ENCODE results near the gene ADGRA1.
A peak's percentile ranks its signal among the peaks of the same experiment; 100 is the strongest.

ADGRA1 gene

DNA sequence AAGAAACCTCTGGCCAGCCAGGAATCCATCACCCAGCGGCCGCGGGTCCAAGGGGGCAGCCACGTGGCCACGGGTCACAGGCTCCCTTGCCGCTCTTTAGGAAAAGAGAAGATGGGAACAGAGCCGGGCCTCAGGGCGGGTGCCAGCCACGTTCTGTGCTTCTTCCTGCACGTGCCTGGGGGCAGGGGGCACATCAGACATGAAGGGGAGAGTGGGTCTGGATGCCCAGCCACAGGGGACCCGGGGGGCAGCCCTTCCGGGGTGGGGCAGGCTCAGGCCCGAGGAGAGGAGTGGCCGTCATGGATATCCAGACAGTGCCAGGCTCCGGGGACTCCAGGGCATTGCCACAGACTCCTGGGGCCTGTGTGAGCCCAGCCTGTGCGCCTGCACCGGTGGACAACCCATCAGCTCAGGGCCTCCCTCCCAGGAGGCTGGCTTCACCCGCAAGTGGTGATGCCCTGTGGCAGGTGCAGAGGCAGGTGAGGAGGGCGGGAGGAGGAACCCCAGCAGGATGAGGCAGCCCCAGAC is 31.0 kb upstream of the ADGRA1 start:
- no peak for DNase-seq

DNA sequence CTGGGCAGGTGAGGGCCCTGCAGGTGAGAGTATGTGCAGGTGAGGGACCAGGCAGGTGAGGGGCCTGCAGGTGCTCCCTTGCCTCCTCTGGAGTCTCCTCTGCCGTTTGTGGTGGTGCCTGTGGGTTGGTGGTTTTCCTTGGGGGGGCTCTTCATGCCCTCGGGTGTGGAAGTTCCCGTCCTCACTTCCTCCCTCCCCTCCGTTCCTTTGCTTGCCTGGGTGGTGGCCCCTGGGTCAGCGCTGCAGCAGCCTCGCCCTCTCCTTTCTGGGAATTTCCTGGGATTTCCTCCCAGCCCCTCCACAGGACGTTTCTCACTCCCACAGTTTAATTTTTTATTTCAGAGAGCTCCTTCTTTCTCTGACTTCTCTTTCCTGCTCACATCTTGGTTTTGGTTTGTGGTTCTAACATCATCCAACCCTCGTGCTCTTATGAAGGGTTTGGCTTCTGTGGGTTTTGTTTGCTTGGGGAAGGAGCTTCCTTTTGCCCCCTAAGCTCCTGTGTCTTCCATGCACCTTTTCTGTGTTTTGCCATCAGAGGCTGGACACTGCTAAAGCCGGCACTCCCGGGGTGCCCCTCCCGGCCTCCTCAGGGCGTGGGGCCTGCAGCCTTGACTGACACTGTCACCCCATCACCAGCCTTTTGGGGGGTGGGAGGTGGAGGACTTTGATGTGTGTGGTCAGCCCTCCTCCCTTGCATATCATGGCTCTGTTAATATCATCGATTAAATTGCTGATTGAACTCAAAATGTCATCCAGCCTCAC is 29.2 kb upstream of the ADGRA1 start:
- peak; percentile 26 for DNase-seq

DNA sequence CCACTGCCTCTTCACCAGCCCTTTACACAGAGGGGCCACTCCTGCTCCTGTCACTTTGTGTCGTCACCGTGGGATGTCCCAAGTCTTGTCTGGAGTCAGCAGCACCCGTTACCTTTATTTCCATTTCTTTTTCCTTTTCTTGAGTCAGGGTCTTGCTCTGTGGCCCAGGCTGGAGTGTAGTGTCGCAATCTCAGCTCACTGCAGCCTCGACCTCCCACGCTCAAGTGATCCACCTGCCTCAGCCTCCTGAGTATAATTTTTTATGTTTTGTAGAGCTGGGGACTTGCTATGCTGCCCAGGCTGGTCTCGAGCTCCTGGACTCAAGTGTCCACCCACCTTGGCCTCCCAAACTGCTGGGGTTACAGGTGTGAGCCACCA is 28.6 kb upstream of the ADGRA1 start:
- DNase-seq: no peak

DNA sequence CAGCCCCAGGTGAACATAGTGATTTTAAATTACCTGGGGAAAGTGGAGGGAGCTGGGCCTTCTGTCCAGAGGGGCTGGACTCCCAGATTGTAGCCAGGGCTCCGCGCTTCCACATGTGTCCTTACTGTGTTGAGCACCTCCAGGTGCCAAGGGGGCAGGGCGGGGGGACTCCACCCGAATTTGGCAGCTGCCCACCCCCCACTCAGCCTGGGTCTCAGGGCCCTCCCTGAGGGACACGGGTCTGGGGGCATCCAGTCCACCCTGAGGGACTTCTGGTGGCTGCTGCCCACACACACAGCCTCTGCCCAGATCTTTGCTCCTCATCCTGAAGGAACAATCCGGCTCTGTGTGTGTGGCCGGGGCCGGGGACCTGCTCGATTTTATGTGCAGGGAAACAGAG is 28.2 kb upstream of the ADGRA1 start:
- DNase-seq: no peak

DNA sequence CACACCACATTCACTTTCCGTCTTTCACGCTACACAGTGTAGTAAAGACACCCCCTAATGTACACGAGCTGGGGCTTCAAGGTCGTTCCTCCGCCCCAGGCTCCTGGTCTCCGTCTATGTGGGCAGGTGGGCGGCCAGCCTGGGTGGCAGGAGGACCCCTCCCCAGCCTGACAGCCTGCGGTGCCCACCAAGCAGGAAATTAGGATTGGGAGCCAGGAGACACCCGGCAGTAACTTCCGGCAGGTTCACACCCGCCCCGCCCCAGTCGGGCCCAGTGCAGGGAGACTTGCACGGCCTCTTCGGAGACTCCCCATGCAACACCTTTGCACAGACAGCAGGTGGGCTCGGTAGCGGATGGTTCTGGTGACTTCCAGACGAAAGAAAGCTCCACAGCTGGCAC is 27.7 kb upstream of the ADGRA1 start:
- DNase-seq: no peak

DNA sequence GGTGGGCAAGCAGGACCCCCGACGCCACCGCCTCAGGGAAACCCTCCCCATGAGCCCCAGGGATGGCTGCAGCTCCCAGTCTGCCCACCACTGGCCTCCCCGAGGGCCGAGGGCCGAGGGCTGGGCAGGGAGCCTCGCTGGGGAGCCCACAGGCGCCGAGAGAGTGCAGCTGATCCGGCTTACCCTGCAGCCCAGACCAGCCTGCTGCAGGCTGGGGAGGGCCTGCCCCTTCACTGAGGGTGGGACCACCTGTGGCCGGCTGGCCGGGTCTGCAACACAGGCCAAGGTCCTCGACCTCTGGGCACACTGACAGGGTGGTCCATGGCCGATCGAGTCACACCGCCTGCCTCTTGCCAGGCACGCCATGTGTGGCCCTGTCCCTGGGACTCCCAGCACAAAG is 27.3 kb upstream of the ADGRA1 start:
- DNase-seq: no peak

DNA sequence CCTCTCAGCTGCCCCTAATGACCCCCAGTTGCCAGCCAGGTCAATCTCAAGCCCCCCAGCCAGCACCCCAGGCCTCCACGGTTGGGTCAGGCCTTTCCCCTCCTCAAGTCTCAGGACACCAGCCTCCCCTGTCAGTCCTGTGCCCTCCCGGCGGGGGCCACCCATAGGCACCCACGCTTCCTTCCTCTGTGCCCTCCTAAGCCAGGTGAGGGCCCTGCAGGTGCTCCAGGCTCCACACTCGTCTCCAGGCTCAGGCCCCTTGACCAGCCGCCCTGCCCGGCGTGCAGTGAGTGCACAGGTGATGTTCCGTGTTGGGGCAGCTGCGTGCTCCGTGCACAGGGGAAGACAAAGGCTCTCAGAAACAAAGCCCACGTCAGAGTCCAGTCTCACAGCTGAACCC is 26.8 kb upstream of the ADGRA1 start:
- DNase-seq: no peak

DNA sequence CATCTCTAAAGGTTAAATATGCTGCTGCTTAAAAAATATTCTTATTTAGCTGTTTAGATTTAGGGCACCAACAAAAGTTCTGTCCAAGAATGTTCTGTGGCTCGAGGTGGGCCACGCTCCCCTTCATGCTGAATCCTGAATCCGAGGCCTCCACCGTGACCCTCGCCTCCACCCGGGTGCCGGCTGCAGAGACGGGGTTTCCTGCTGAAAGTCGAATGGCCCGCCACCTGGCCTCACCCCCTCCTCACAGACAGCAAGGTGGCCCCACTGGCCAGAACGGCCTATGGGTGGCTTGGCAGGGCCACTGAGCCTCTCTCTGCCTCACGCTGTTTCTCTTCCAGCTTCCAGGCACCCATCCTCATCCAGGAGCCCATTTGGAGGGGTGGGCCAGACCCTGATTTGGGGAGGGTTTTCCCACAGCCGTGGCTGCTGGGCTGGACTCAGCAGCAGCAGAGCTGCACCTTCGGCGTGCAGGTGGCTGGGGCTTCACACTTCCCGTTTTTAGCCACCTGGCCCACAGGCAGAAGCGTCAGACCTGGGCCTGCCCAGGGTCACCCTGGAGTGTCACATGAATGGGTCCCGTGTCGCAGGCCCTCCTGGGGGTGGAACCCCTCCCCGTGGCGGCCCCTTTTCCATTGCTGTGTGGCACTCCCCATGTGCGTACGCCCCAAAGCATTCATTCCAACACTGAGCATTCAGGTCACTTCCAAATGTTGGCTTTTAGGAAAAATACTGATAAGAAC is 26.3 kb upstream of the ADGRA1 start:
- no peak for DNase-seq

DNA sequence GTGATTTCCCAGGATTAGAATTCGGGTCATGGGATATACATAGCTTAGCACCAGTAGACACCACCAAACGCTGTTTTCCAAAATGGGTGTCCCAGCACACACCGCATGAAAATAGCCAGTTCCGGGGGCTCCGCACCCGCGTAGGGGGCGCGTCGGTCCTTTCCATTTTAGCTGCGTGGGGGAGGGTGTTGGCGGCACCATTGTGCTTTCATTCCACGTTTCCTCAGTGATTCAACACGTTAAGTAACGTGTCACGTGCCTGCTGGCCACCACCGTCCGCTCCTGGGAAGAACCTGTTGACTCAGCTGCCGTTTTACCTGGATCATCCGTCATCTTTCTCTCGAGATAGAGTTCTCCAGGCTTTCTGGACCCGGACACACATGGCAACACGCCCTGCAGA is 25.6 kb upstream of the ADGRA1 start:
- DNase-seq: no peak

DNA sequence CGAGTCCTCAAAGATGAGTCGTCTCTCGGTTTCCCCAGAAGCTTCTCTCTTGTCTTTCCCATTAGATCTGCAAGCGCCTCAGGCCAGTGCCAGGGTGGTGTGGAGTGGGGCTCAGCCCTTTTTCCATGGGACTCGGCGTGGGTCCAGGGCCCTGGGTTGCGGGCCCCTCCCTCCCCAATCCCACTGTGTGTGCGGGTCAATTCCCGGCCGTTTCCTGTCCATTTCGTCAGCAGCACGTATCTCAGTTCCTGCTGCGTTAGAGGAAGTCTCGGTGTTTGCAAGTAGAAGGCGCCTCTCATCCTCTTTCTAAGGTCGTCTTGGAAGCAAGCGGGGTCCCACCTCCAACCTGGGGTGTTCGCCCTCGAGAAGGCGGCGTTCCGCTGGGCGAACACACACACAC is 25.1 kb upstream of the ADGRA1 start:
- DNase-seq: no peak

DNA sequence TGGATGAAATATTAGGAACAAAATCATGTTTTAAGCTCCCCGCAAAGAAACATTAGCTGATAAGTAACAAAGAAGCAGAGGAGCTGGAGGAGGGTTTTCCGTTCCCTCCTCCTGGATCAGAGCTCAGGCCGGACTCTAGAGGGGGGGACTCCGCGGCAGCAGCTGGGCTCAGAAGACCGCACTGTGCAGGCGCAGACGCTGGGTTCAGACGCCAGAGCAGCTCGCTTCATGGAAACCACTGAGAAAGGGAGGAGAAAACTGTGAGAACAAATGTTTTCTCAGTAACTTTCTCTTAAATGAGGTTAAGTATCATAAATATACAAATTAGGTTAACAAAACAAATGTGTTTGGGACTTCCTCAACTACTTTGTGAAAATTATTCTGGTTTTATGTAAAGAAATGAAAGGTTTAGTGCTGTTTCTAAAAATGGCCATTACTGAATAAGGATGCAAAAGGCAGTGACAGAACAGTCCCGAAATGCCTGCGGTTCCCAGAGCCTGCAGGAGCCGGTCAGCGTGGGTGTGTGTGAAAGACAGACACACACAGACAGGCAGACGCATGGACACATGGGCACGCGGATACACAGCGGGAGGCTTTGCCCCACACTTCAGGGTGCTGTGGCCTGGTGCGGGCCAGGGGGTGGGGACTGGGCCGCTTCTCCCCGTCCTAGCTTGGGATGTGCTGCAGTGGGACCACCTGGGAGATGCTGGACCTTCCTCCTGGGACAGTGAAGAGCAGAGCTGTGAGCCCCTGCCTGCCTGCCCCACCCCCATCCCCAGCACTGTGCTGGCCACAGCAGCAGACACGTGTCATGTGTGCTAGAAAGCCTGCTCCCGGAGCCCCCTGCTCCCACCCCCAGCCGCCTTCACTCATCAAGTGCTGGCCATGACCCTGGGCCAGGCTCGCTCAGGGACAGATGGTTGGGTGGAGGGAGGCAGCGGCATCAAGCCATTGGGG is 20.3 kb upstream of the ADGRA1 start:
- DNase-seq: no peak

DNA sequence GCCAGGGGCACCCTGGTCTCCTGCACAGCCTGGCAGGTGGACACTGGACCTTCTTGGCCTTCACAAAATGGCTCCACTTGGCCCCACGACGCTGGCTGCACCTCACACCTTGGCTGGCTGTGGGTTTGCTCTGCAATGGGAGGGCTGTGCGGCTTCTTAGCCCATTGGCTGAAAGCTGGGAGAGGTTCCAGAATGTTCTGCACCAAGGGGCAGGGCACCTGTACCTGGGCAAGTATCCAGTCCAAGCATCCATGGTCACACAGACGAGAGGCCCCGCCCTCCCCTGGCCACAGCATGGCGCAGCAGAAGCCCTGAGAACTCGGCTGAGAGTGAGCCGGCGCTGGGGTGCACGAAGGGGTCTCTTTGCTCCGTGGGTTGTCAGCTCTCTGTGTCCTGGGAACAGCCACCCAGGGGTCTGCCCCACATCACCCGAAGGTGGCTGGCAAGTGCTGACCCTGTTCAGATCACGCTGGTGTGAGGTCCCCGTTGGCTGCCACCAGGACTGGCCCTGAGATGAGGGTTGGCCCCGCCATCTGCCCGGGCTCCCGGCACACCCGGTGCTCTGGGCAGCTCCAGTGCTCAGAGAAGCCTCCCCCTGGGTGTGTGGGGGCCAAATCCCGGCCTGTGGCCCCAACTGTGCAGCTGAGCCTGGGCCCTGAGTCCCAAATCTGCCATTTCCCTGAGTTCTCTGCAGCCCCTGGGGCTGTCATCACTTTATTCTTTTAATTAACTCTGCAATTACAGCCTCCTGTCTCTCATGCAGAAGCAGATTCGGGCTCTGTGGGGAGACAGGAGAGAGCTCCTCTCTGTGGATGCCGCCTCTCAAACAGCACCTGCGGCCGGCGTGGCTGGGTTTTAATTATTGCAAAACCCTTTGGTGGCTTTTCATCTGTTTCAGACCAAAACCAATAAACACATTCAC is 19.4 kb upstream of the ADGRA1 start:
- no peak for DNase-seq

DNA sequence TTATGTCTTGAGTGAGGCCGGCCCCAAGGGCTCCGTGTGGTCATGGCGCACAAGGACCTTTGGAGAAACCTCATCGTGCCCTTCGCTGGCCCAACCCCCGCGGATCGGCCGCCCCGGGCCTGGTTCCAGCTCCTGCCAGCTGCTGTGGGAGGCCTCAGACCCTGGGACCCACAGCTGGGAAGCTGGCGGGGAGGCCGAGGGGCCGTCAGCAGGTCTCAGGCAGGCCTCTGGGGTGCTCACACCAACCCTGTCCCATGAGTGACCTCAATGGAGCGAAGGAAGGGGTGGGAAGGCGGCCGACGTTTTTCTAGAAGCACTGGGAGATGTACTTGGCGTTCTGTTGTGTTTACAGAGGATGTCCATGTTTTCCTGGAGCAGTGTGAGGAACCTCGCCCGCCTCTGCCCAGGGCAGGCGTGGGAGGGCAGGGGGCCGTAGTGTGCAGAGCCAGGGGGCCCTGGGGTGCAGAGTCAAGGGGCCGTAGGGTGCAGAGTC is 18.6 kb upstream of the ADGRA1 start:
- DNase-seq: no peak

DNA sequence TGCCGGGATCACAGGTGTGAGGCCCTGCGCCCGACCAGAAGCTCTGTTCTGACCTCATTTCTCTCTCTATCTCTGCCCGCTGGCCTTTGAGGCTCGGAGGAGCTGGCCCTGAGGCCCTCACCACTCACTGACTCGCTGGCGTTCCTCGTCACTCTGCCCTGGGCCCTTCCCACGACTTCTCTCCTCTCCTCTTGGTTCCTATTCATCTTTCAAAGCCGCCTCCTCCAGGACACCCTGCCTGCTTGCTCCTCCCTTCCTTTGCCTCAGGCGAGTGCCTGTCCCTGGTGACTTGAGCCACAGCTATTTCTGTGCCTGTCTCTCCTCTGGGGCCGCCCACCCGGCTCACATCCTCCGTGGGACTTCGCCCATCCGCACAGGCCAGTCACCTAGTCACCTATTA is 17.3 kb upstream of the ADGRA1 start:
- DNase-seq: no peak

DNA sequence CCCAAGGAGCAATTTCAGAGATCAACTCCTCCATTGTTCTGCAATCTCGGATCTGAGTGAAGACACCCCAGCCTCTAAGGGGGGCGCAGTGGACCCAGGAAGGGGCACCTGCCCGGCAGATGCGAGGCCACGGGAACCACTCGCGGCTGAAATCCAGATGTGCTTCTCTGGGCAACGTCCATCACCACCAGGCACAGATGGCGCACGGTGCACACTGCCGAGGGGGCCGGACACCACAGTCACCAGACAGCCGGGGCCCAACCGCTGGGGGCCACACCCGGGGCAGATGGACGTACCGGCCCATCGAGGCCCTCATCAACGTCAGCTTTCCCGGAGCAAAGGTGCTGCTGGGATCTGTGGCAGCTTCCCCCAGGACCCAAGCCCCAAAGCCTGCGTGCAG is 16.9 kb upstream of the ADGRA1 start:
- no peak for DNase-seq

DNA sequence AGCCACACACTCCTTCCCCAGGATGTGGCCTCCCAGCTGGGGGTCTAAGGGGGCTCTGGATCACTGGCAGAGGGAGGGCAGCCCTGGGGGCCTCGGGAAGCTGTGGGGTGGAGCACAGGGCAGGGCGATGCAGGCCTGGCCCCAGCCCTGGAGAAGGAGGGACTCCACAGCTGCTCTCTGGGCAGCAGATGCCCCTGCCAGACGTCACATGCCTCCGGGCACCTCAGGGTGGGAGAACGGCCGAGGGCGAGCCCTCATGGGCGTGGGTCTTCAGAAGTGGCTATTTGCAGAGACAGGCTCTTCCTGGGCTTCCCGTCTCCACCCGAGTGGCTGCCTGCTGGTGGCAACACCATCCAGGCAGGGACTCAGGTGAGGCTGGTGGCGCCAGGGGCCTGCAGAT is 16.0 kb upstream of the ADGRA1 start:
- no peak for DNase-seq

DNA sequence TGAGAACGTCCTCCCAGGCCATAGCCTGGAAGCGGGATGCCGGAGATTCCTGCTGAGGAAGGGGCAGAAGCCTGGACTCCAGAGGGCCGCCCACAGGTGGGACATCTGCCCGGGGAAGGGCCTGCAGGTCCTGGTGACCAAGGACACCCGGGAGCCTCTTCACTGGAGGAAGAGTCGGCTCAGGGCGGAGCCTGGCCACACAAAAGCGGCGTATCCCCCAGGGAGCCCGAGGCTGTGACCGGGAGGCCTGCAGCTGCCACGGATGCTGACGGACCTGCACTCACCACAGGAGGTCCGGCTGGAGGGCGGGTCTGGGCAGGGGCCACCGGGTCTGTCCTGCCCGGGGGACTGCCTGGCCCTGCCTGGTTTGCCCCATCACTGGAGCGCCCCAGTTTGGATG is 15.5 kb upstream of the ADGRA1 start:
- no peak for DNase-seq

DNA sequence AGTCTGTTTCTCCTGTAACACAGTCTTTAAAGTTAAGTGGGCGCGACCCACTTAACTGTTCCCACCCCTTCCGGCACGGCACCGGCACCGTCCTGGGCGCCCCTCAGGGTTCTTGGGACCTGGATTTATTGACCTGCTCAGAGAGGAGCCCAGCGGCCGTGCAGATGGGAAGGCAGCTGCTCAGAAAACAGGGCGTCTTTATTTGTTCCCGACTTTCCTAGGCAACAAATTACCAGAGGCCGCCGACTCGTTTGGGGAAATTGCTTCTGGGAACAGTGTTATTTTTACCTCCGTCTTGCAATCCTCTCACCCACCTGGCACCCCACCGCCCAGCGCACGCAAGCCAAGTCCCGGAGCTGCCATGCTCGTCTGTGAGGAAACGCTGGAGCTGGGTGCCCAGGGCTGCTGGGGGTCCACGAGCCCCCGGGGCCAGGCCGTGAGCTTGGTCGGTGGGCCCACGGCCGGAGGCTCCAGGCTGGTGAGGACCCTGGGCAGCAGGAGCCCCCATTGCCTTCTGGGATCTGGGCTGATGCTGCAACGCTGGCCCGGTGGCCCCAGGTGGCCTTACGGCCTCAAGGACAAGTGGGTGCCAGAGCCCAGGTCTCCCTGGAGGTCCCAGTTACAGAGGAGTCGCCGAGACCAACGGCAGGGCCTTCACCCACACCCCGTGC is 14.9 kb upstream of the ADGRA1 start:
- DNase-seq: no peak

DNA sequence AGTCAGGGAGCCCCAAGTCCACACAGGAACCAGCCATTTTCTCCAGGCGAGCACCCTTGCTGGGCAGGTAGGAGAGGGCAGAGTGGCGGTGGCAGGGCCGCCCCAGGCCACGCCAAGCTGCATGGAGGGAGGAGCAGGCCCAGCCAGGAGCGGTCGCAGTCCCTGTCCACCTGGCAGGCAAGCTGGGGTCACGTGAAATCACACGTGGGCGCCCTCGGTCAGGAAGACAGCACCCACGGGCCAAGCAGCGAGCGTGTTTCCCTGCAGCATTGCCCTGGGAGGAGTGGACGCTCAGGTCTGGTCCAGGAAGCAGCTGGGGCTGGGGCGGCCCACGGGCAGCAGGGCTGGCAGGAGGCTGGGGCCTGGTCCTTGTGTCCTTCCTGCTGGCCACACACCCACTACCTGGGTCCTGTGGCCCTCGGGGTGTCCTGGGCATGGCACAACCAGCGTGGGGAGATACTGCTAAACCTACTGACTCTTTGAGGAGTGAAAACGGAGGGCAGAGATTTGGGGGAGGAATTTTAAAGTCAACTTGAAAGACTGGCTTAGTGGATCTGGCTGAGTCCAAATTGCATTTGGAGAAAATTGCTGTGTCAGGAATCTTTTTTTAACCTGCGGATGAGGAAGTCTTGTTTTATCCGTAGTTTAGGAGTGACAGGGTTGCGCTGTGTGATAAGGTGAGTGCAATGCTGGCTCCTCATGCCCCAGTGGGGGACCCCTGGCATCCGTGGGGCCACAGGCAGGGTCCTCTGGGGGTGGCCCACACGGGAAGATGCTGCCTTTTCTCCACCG is 12.2 kb upstream of the ADGRA1 start:
- no peak for DNase-seq

DNA sequence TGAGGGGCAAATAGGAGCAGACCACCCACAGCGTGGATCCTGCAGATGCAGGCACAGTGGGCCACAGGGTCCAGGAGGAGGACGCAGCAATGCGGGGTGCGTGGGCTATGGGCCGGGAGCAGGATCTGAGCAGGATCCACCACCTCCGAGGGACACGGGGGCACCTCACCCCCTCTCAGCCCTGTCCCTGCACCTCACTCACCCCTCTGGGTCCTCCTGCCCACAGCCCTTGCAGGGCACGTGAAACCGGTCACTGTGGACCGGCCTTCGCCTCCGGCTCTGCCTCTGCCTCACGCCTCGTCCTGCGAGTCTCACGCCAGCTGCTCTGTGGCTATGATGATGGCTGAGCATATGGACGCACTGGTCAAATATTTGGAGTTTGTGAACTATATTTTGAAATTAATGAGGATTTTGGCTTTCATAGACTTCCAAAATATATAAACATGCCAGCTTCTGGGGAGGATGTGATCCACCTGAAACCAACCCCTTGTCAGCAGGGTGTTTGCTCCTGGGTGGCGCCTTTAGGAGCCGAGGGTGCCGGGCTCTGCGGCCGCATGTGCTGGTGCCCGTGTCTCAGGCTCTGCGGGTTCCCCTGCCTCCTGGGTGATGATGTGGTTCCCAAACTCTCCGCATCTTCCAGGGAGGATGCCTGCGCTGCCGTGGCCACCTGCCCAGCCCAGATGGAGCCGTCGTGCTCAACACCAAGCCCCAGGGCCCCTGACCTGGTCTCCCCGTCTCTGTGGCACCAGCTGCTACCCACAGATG is 11.3 kb upstream of the ADGRA1 start:
- no peak for DNase-seq

Measured in stimulated activated CD8-positive, alpha-beta memory T cell treated with anti-CD3 and anti-CD28 coated beads, Interleukin-4, amount 100 ng/mL, for 48 hours (primary cell).